Measurements from ENCODE around the gene FOCAD. TPM values are rescaled to one million over a fixed set of nuclear protein-coding genes. Genes with fewer than 3 reads are reported as not detected.

The FOCAD gene
- total and polyA plus RNA-seq, 2 of the 8 experiments (the other 6 are each of a cell fraction or from before 2014, with no cell fraction given) = 22.0 to 38.4 TPM

- no peaks in the 10 kb centered on the region for H3K9me3 ChIP-seq (ENCODE audit: insufficient read depth in 2 of 2, low read depth in 1 of 2, low read length in 1 of 2)
- ChIA-PET CTCF (ENCODE audit: partially characterized antibody) (interaction anchor here (0.7 kb wide), 1 partner anchor 109 kb away, joined by 3 read pairs; no protein-coding TSS in a partner anchor), POLR2A (ENCODE audit: partially characterized antibody) (interaction anchor here (1.6 to 1.9 kb wide), 2 partner anchors 9 to 21 kb away, joined by 6 to 7 read pairs; partner anchors contain the start of gene FOCAD)
- no peaks in the 10 kb centered on the region for H4K20me1 ChIP-seq (replicated peaks in 1 of 2; ENCODE audit: control insufficient read depth in 1 of 2, insufficient read depth in 2 of 2, low read length in 2 of 2)
- H3K56ac ChIP-seq (replicated peaks; ENCODE audit: insufficient read length, low read depth, low read length) = no peak overlapping the region
- H3K27ac ChIP-seq (ENCODE audit: low read depth, low read length) = no peak overlapping the region
- peaks cover 7% of the 10 kb centered on the region for H3K79me1 ChIP-seq (ENCODE audit: low read depth, low read length)
- H4K5ac ChIP-seq (ENCODE audit: insufficient read length, low read depth, low read length) = no peak overlapping the region
- no peaks in the 10 kb centered on the region; a peak in 2 of 8 replicates for H3K36me3 ChIP-seq (ENCODE audit: control insufficient read depth in 2 of 4, insufficient read depth in 4 of 4, low read length in 3 of 4)
- H2BK12ac ChIP-seq (ENCODE audit: low read depth, low read length) = no peak overlapping the region
- no peak overlapping the region for H2AFZ ChIP-seq (ENCODE audit: low read length)
- no peak overlapping the region for H2BK120ac ChIP-seq (replicated peaks; ENCODE audit: low read depth, low read length)
- peaks cover 5% of the 10 kb centered on the region for H3K23me2 ChIP-seq (ENCODE audit: low read depth, low read length)
- H2BK20ac ChIP-seq (ENCODE audit: low read length) = no peak overlapping the region
- no peak overlapping the region for H4K91ac ChIP-seq (replicated peaks; ENCODE audit: insufficient read length, low read length)
- no peak overlapping the region for H3K4me3 ChIP-seq (ENCODE audit: extremely low read depth in 1 of 4, insufficient read depth in 2 of 4, low read depth in 3 of 4, low read length in 4 of 4)
- 0 out of 4 replicates have a peak overlapping the region, but pooled peaks of 1 of the 2 experiments have one; percentile 18 for H3K4me2 ChIP-seq (ENCODE audit: insufficient read depth in 1 of 2, low read depth in 2 of 2, low read length in 2 of 2)
- FAIRE-seq (no peak), DNase-seq (ENCODE audit: low read depth in 1 of 2, low spot score in 2 of 2) (no peak)
- H3K4me1 ChIP-seq (replicated peaks in 1 of 4; ENCODE audit: control insufficient read depth in 3 of 4, insufficient read depth in 4 of 4, low read length in 3 of 4) = peaks cover 0 to 22% (median 3%) of the 10 kb centered on the region in 4 experiments; a peak in 3 of 7 replicates
- no peak overlapping the region for H2AK5ac ChIP-seq (ENCODE audit: low read depth, low read length)
- H2BK15ac ChIP-seq (ENCODE audit: low read length) = no peak overlapping the region
- H3K18ac ChIP-seq (ENCODE audit: extremely low read depth, low read length) = no peak overlapping the region; the same call in 1 of the 2 replicates
- no peak overlapping the region for H3K4ac ChIP-seq (replicated peaks; ENCODE audit: insufficient read length, low read depth, low read length)
- H4K8ac ChIP-seq (ENCODE audit: extremely low read depth, insufficient read depth, low read length) = no peak overlapping the region
- no peak overlapping the region for H3K14ac ChIP-seq (ENCODE audit: insufficient read length)
- no peak overlapping the region for H3K9ac ChIP-seq (replicated peaks in 1 of 4; ENCODE audit: extremely low read depth in 1 of 4, low read depth in 3 of 4, low read length in 3 of 4)
- H3K79me2 ChIP-seq (ENCODE audit: control insufficient read depth in 1 of 2, insufficient read depth in 2 of 2, low read length in 2 of 2) = peaks cover 9 to 85% of the 10 kb centered on the region in 2 experiments
- 91% methylated on average over 2 of the region's 2 CpGs; no CpG with 5 or more reads in 1 of the 2 experiments for WGBS, 2 experiments (ENCODE audit: extremely low coverage in 1 of 2, insufficient coverage in 1 of 2, insufficient read length in 1 of 2, insufficient replicate concordance in 2 of 2, low coverage in 1 of 2, low lambda C conversion rate in 2 of 2, missing lambda C conversion rate in 1 of 2)
- no peaks in the 10 kb centered on the region for H3K27me3 ChIP-seq (replicated peaks in 1 of 4; ENCODE audit: control insufficient read depth in 3 of 4, extremely low read depth in 1 of 4, insufficient read depth in 3 of 4, low read length in 3 of 4)
- H2BK5ac ChIP-seq (ENCODE audit: low read depth, low read length) = no peak overlapping the region
- H3K23ac ChIP-seq (ENCODE audit: insufficient read length) = no peak overlapping the region
- TF ChIP-seq NRF1 (IDR thresholded peaks at IDR 0.05; ENCODE audit: low read depth, low read length) (no peak), EGR1 (IDR thresholded peaks at IDR 0.05; ENCODE audit: borderline replicate concordance, low read depth, low read length) (no peak), CHD1 (IDR thresholded peaks at IDR 0.05; ENCODE audit: low read depth, low read length) (no peak), SP2 (IDR thresholded peaks at IDR 0.05; ENCODE audit: low read length) (no peak), TBP (IDR thresholded peaks at IDR 0.05; ENCODE audit: low read depth, low read length) (no peak), ZNF274 (IDR thresholded peaks at IDR 0.05; ENCODE audit: borderline replicate concordance, extremely low read depth, low read length) (no peak), TAF7 (optimal IDR thresholded peaks at IDR 0.05; ENCODE audit: borderline replicate concordance, low read depth, low read length) (no peak), RFX5 (IDR thresholded peaks at IDR 0.05; ENCODE audit: borderline replicate concordance, low read depth, low read length) (no peak), TAF1 (IDR thresholded peaks at IDR 0.05; ENCODE audit: low read depth, low read length) (no peak), BCL11A (IDR thresholded peaks at IDR 0.05; ENCODE audit: low read depth in 2 of 2, low read length in 2 of 2) (no peak), PHF8 (conservative IDR thresholded peaks at IDR 0.05; ENCODE audit: low read depth, low read length) (no peak), POU5F1 (IDR thresholded peaks at IDR 0.05; ENCODE audit: low read depth, low read length) (no peak), BRCA1 (IDR thresholded peaks at IDR 0.05; ENCODE audit: low read depth, low read length) (no peak), SP4 (IDR thresholded peaks at IDR 0.05; ENCODE audit: low read length) (no peak), RBBP5 (IDR thresholded peaks at IDR 0.05; ENCODE audit: borderline replicate concordance, low read depth, low read length) (no peak)
Measured at GRCh38 chr9:20663133-20663532, 20.9 kb upstream of the FOCAD start.

Measured in H1 (cell line).